H1 (cell line): ENCODE results near the gene ALG11.

Experiments used
- CBX5 ChIP-seq: fragments of 300-800, 300-1000 bp; sonication (generic); IDR thresholded peaks from 2 replicates; pipeline ENCODE4 v1.7.1; 2016; ENCODE audit warnings: antibody characterized with exemption, low read length, low read depth
- POLR2A ChIP-seq, 2 experiments: IDR thresholded peaks; 1 replicate in 1 of 2; 2 replicates in 1 of 2; pipeline ENCODE4 v1.6.1; 2011; ENCODE audit warnings: low read depth in 2 of 2, low read length in 2 of 2, mild to moderate bottlenecking in 2 of 2; ENCODE audit errors: control extremely low read depth in 1 of 2
- POLR2AphosphoS5 ChIP-seq: IDR thresholded peaks from 2 replicates; pipeline ENCODE4 v1.6.1; 2011; ENCODE audit warnings: low read depth, low read length
- TF ChIP-seq, protein P1 (sequence below), 3 experiments: IDR thresholded peaks; 1 replicate in 2 of 3; 2 replicates in 1 of 3; pipeline versions ENCODE4 v1.5.1 to v1.6.1; 2011; ENCODE audit warnings: low read length in 3 of 3, mild to moderate bottlenecking in 3 of 3, inconsistent platforms in 2 of 3, low read depth in 1 of 3, moderate library complexity in 1 of 3; ENCODE audit not compliant: insufficient read depth in 1 of 3; ENCODE audit errors: control extremely low read depth in 1 of 3
- TF ChIP-seq, protein P2 (sequence below): IDR thresholded peaks from 2 replicates; pipeline ENCODE4 v1.6.1; 2012; ENCODE audit warnings: inconsistent platforms

DNA sequence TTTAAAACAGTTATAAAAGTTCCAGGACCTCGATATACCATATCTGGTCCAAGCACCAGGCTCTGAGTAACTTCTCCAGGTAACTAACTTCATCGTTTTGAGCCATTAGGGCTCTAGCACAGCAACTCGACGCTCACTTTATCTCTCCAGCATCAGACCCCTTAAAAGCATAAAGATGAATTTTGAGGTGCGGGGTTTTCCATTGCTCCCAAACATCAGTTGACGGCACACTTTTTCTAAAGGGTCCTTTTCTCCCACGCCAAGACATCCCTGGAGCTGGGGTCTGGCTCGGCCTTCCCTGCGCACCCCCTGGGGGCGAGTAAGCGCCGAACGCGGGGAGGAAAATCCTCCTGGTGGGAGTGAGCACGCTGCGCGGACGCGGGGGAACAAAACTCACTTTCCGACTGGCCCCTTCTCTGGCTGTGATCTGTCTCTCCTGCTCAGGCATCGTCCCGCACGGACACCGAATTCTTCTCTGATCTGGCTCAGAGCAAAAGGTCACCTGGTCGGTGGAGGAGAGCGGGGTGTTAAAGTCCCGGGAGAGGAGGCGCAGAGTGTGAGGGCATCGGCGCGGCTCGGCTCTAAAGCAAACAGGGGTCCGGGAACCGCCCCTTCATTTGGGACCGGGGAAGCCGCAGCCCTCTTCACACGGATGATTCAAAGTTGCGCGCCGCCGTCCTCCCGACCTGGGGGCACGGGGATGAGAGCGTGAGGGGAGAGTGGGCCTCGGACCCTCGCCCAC lies 1.1 kb upstream of the ALG11 start, which contains the start of gene ATP7B:
- TF ChIP-seq POLR2A (IDR thresholded peaks at IDR 0.05; ENCODE audit: control extremely low read depth in 1 of 2, low read depth in 2 of 2, low read length in 2 of 2): no peak
- TF ChIP-seq, protein P1, sequence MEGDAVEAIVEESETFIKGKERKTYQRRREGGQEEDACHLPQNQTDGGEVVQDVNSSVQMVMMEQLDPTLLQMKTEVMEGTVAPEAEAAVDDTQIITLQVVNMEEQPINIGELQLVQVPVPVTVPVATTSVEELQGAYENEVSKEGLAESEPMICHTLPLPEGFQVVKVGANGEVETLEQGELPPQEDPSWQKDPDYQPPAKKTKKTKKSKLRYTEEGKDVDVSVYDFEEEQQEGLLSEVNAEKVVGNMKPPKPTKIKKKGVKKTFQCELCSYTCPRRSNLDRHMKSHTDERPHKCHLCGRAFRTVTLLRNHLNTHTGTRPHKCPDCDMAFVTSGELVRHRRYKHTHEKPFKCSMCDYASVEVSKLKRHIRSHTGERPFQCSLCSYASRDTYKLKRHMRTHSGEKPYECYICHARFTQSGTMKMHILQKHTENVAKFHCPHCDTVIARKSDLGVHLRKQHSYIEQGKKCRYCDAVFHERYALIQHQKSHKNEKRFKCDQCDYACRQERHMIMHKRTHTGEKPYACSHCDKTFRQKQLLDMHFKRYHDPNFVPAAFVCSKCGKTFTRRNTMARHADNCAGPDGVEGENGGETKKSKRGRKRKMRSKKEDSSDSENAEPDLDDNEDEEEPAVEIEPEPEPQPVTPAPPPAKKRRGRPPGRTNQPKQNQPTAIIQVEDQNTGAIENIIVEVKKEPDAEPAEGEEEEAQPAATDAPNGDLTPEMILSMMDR (IDR thresholded peaks at IDR 0.05; ENCODE audit: control extremely low read depth in 1 of 3, insufficient read depth in 1 of 3, low read depth in 1 of 3, low read length in 3 of 3): no peak
- TF ChIP-seq, protein P2, sequence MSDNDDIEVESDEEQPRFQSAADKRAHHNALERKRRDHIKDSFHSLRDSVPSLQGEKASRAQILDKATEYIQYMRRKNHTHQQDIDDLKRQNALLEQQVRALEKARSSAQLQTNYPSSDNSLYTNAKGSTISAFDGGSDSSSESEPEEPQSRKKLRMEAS: peak; percentile 52; the same call in 1 of the 2 replicates
- no peak for TF ChIP-seq POLR2AphosphoS5
- no peak for TF ChIP-seq CBX5
